D341Med (cell line): ENCODE measurements around the gene KRT85.
"Not testable (repeated sequence)": the region's sequence is repeated elsewhere in the genome, so short reads cannot be mapped to it uniquely, and the experiment has no call there.

Experiments
- DNase-seq: peaks from one replicate; pipeline ENCODE4 v3.0.0; 2012; ENCODE audit warnings: low spot score

The KRT85 gene

GRCh38 chr12:52366738-52367485 is at the start of gene KRT85:
Gene KRT85 (minus strand): TSS chr12:52367481. CDS start chr12:52367405, 76 bp downstream.
- DNase-seq, result no peak

- no peak for DNase-seq
These were observed 49.5 kb upstream of the KRT85 start for GRCh38 chr12:52416795-52417194.

DNA sequence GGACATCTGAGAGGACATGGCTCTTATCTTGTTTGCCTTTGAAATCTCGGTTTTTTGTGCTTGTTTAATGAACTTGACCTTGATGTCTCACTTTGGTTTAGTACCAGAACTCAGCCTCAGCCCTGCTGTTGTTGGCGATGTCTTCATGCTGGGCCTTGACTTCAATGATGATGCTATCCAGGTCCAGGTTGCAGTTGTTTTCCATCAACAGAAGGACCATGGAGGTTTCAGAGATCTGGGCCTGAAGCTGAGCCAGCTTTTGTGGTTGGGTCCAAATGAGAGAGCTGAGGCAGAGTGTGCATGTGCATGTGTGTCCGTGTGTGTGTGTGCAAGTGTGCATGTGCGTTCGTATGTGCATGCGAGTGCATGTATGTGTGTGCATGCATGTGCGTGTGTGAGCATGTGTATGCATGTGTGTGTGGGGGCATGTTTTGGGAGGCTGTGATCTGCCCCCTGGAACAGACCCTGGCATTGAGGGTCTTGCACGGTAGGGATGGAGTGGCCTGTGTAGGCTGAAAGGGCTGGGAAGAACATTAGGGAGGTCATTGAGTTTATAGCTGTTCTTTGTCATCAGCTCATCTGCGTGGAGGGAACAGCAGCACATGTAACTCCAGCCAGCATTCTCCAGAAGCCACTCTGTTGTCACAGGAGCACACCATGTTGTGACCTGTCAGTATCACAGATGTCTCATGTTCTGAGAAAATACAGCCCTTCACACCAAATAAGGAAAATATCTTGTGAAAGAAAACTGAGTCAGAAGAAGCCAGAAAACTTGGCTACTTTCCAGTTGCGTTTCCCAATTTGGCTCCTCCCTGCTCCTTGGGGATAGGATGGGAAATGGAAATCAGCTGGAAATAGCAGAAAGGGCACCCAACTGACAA is 48.8 kb upstream of the KRT85 start:
- DNase-seq, result no peak

GRCh38 chr12:52414936-52415335 is 47.7 kb upstream of the KRT85 start:
- DNase-seq, result no peak

- DNase-seq, result no peak
These were observed 46.6 kb upstream of the KRT85 start for GRCh38 chr12:52413782-52414345.

DNA sequence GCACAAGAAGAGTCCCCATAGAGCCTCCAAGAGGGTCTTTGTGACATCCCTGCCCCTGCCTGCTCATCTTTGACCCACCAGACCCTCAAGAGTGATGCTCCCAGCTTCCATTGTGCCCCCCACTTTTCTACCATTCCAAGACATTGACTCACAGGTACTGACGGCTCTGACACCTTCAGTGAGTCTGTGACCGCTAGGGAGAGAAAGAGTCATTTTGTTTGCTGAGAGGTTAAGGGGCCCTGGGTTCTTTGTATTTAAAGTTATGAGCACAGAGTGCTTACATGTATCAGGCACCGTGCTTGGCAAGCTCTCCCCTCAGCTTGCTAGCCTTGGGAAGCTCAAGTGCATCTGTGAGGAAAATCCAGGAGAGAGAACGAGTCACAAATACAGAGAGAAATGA is 45.9 kb upstream of the KRT85 start:
- DNase-seq, result no peak

DNA sequence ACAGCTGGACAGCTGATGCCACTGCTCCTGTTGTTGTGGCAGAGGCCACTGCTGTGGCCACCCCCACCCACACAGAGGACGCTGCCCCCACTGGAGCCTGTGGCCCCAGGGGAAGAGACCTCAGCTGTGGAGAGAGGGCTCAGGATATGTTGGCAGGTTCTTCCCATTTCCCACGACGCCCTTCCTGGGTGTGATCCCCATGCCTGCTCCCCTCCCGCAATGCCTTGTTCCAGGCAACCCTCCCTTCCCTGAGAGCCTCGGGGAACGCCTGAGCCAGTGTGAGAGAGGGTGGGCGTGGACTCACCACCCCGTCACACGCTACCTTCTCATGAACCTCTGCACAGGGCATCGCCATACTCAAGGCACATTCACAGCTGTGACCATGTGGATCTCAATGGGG is 44.5 kb upstream of the KRT85 start:
- DNase-seq, result no peak

DNA sequence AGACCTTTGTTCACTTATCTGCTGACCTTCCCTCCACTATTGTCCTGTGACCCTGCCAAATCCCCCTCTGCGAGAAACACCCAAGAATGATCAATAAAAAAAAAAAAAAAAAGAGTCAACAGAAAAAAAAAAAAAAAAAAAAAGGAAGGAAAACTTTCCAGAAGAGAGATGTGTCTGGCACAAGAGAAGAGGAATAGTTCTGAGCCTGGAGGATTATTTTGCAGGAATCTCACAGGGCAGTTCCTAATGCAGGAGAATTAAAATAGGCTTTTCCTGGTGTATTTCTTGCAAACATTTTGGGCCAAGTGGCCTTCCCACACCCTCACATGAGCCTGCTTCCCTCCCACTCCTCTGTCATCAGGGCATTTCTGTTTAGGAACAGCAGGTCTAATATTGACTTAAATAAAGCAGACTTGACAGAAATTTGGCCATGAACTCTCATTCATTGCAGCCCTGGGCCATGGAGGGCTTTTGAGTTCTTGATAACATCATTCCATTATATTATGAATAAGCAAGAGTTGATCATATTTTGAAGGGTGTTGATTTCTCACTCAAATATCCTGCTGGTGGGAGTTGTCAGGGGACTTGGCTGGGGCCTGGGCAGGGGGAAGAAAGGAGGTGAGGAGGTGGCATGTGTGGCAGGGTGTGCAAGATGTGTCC is 43.4 kb upstream of the KRT85 start:
- not testable (repeated sequence) for DNase-seq

GRCh38 chr12:52407918-52408317 is 40.6 kb upstream of the KRT85 start:
- no peak for DNase-seq

DNA sequence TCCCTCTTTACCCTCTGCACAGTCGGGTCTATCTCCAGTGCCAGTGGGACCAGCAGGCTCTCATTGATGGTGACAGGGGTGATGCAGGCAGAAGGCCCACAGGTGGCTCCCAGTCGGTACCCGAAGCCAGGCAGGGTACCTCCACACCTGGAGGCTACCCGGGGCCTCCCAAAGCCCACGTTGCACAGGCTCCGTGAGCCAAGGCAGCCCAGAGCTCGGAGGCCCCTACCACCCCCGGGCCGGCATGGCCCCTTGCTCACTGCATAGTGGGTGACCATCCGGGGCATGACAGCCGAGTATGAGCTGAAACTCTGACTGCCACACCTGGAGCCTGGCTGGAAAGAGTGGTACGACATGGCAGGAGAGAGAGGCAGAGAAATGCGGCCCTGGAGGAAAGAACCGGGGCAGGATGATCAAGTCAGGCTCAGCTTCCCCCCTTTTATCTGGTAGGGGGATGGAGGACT is 38.7 kb upstream of the KRT85 start, which contains the start of gene KRT82:
TSS of gene KRT82 (minus strand) at position 414 of the 464 bp plus-strand sequence. CDS start at position 356, 58 bp downstream.
- DNase-seq, result no peak

- DNase-seq, result no peak
These were observed 37.7 kb upstream of the KRT85 start for GRCh38 chr12:52404951-52405350.

DNA sequence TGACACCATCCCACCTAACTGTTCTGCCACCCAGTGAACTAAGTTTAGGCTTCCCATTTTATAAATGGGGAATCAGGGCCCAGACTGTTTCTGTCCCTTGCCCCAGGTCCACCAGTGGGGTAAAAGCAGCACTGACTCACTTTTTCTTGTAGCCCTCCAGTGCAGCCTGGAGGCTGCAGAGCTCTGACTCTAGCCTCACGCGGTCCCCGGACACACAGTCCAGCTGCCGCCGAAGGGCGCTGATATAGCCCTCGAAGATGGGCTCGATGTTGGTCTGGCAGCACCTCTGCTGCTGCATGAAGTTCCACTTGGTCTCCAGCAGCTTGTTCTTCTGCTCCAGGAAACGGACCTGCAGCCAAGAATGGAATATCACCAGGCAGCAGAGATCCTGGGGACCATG is 36.3 kb upstream of the KRT85 start:
- DNase-seq, result no peak

- no peak for DNase-seq
These were observed 35.7 kb upstream of the KRT85 start for GRCh38 chr12:52402873-52403540.

DNA sequence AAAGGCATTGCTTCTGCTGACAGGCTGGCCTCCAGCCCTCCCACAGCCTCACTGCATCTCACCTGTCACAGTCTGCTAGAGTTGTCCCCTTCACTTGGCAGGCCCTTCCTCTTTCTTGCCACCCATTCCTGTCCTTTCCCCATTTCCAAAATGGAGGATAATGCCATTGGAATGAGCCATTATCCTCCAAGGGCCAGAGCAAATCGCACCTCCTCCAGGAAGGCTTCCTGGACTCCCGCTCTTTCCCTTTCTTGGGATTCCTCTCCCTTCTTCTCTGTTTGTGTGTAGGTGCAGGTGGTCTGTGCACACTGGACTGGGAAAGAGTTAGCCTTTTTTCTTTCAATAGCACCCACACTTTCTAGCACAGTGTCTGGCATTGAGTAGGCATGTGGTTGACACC is 35.1 kb upstream of the KRT85 start:
- DNase-seq, result no peak

DNA sequence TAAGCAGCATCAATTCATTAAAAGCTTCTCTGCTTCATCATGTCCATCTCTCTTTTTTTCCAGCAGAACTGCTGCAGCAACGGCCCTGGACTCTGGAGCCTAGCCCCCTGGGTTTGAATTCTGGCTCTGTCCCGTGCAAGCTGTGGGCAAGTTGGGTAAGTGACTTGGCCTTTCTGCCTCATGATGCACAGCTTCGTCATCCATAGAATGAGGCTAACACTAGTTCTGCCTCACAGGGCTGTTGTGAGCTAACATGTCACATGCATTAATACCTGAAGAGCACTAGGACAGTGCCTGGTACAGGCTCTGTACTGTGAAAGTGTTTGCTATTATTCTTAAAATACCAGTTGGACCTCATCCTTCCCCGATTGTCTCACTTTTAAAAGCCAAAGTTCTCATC is 34.6 kb upstream of the KRT85 start:
- DNase-seq, result no peak

DNA sequence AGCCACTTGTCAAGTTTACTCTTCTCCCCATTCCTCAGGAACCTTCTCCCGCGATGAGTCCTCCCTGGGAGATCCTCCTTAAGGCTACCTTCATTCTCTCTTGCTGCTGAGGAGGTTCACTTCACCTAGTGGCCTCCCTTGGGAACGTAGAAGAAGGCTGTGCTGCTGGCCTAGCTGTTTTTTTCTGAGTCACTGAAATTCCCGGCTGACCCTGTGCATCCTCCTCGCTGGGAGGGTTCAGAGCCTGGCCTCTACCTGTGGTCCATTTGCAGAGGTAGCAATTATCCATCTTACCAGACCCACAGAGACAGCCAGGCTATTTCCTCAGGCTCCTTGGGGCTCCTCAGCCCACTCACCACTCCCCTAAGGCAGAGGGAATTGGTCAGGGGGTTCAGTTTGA is 34.2 kb upstream of the KRT85 start:
- no peak for DNase-seq

- DNase-seq, result no peak
These were observed 33.6 kb upstream of the KRT85 start for GRCh38 chr12:52400906-52401305.

GRCh38 chr12:52399756-52400155 is 32.5 kb upstream of the KRT85 start:
- no peak for DNase-seq

- no peak for DNase-seq
These were observed 30.9 kb upstream of the KRT85 start for GRCh38 chr12:52398176-52398575.

GRCh38 chr12:52396656-52397055 is 29.4 kb upstream of the KRT85 start:
- DNase-seq, result no peak

DNA sequence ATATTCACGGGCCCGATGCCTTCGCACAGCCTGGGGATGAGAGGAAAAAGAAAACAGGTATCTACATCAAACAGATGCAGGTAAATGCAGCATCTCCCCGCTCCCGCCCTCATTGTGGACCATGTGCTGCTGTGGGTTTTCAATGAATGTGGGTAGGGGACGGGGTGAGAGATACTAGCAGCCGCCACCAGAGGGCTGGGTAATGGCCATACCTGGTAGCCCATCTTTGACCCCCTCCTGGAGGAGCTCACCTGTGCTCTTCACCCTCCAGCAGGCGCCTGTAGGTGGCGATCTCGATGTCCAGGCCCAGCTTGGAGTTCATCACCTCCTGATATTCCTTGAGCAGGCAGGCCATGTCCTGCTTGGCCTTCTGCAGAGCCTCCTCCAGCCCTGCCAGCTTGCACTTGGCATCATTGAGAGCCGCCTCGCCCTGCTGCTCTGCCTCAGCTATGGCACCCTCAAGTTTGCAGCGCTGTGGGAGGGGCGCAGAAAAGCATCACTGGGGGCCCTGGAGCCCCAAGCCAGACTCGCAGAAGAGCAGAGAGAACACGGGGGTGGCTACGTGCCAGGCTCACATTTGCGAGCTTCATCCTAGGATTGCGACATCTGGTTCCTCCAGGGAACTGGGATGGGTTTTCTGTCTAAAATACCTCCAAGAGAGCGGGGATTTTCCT is 28.6 kb upstream of the KRT85 start:
- DNase-seq, result no peak
